ENCODE measurements around the gene ETV6. TPM values are rescaled to one million over a fixed set of nuclear protein-coding genes. Genes with fewer than 3 reads are reported as not detected.

The ETV6 gene
- total and polyA plus RNA-seq, 2 of the 8 experiments (the other 6 are each of a cell fraction or from before 2014, with no cell fraction given): 5.5 to 23.9 TPM

DNA sequence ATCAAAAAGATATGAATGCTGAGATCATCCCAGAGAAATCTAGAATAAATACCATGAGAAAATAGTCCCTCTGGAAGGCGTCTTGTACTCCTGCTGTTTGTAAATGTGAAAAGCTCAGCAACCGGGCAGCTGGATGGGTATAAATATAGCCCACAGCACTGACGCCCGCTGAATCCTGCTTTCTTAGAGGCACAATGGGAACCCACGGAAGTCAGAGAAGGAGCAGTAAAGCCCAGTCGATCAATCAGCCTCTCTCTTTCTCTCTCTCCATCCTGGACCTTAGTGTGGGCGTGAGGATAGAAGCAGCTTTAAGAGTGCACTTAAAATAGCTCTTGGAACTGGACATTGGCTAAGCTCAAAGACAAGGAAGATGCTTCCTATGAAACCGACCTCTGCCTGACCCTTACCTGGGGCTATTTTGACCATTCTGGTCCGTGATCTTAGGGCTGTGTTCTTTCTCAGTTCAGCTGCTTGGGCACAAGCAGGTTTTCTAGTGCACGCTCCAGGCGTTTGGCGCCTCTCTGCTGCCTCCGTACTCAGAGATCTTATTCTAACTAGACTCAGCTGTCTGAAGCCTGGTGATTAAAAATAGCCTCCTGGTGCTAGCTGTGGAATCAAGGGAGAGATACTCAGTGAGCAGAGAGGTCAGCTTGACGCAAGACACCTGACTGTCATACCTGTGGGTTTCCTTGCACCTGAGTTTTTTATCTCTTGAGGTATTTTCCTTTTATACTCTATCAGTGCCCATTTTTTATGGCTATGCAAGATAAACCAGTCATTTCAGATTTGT, 144.6 kb downstream of the ETV6 start:
- 90% methylated on average over 14 of the region's 14 CpGs; no CpG with 5 or more reads in 1 of the 2 experiments for WGBS, 2 experiments (ENCODE audit: extremely low coverage in 1 of 2, insufficient coverage in 1 of 2, insufficient read length in 1 of 2, insufficient replicate concordance in 2 of 2, low coverage in 1 of 2, low lambda C conversion rate in 2 of 2, missing lambda C conversion rate in 1 of 2)
- Histone ChIP-seq H3K4me1 (replicated peaks in 1 of 4; ENCODE audit: control insufficient read depth in 3 of 4, insufficient read depth in 4 of 4, low read length in 3 of 4) (peaks cover 0 to 9% (median 5%) of the 10 kb centered on the region in 4 experiments; a peak in 4 of 7 replicates), H3K4me2 (ENCODE audit: insufficient read depth in 1 of 2, low read depth in 2 of 2, low read length in 2 of 2) (no peak overlapping the region), H2BK20ac (ENCODE audit: low read length) (no peak overlapping the region), H2BK15ac (ENCODE audit: low read length) (no peak overlapping the region), H3K56ac (replicated peaks; ENCODE audit: insufficient read length, low read depth, low read length) (no peak overlapping the region), H2AK5ac (ENCODE audit: low read depth, low read length) (no peak overlapping the region), H3K9ac (replicated peaks in 1 of 4; ENCODE audit: extremely low read depth in 1 of 4, low read depth in 3 of 4, low read length in 3 of 4) (no peak overlapping the region), H4K20me1 (replicated peaks in 1 of 2; ENCODE audit: control insufficient read depth in 1 of 2, insufficient read depth in 2 of 2, low read length in 2 of 2) (no peaks in the 10 kb centered on the region), H4K91ac (replicated peaks; ENCODE audit: insufficient read length, low read length) (no peak overlapping the region), H3K79me1 (ENCODE audit: low read depth, low read length) (no peaks in the 10 kb centered on the region), H3K27me3 (replicated peaks in 1 of 4; ENCODE audit: control insufficient read depth in 3 of 4, extremely low read depth in 1 of 4, insufficient read depth in 3 of 4, low read length in 3 of 4) (no peaks in the 10 kb centered on the region), H3K18ac (ENCODE audit: extremely low read depth, low read length) (no peak overlapping the region), H4K8ac (ENCODE audit: extremely low read depth, insufficient read depth, low read length) (no peak overlapping the region), H2AFZ (ENCODE audit: low read length) (no peak overlapping the region), H3K4ac (replicated peaks; ENCODE audit: insufficient read length, low read depth, low read length) (no peak overlapping the region), H4K5ac (ENCODE audit: insufficient read length, low read depth, low read length) (no peak overlapping the region), H2BK5ac (ENCODE audit: low read depth, low read length) (no peak overlapping the region), H3K9me3 (ENCODE audit: insufficient read depth in 2 of 2, low read depth in 1 of 2, low read length in 1 of 2) (no peaks in the 10 kb centered on the region), H3K36me3 (ENCODE audit: control insufficient read depth in 2 of 4, insufficient read depth in 4 of 4, low read length in 3 of 4) (no peaks in the 10 kb centered on the region), H3K27ac (ENCODE audit: low read depth, low read length) (no peak overlapping the region), H3K14ac (ENCODE audit: insufficient read length) (no peak overlapping the region), H3K23ac (ENCODE audit: insufficient read length) (no peak overlapping the region), H3K4me3 (ENCODE audit: extremely low read depth in 1 of 4, insufficient read depth in 2 of 4, low read depth in 3 of 4, low read length in 4 of 4) (no peak overlapping the region), H3K23me2 (ENCODE audit: low read depth, low read length) (no peaks in the 10 kb centered on the region), H2BK12ac (ENCODE audit: low read depth, low read length) (no peak overlapping the region), H2BK120ac (replicated peaks; ENCODE audit: low read depth, low read length) (no peak overlapping the region), H3K79me2 (ENCODE audit: control insufficient read depth in 1 of 2, insufficient read depth in 2 of 2, low read length in 2 of 2) (no peaks in the 10 kb centered on the region)
- DNase-seq (ENCODE audit: low read depth in 1 of 2, low spot score in 2 of 2): no peak
- FAIRE-seq: no peak
- ChIA-PET POLR2A (ENCODE audit: partially characterized antibody) (interaction anchor here (1.4 to 2.4 kb wide), 2 partner anchors 12 to 185 kb away, joined by 3 to 7 read pairs; no protein-coding TSS in a partner anchor), CTCF (ENCODE audit: partially characterized antibody) (interaction anchor here (0.9 to 1.9 kb wide), 2 partner anchors 8 to 60 kb away, joined by 4 to 8 read pairs; no protein-coding TSS in a partner anchor)
- TF ChIP-seq HDAC6 (IDR thresholded peaks at IDR 0.05; ENCODE audit: low read depth, low read length): no peak
- no peak for TF ChIP-seq POU5F1 (IDR thresholded peaks at IDR 0.05; ENCODE audit: low read depth, low read length)
- no peak for TF ChIP-seq POLR2A (IDR thresholded peaks at IDR 0.05; ENCODE audit: control extremely low read depth in 1 of 2, low read depth in 2 of 2, low read length in 2 of 2)
- no peak for TF ChIP-seq EGR1 (IDR thresholded peaks at IDR 0.05; ENCODE audit: borderline replicate concordance, low read depth, low read length)

Data from H1 (cell line).